K562 treated with DMSO at 1 percent for 48 hours (cell line): ENCODE results near the gene RTL1. TPM values are rescaled to one million over a fixed set of nuclear protein-coding genes. Genes with fewer than 3 reads are reported as not detected.

Source experiments
- total RNA-seq: library from RNA; unstranded; fragments of 300-600 nt; gene quantifications from 2 replicates; pipeline ENCODE4 v1.2.3, GENCODE V29; 2022; ENCODE audit warnings: low replicate concordance; ENCODE audit errors: extremely low read depth

The RTL1 gene
- not detected in 2 replicates for total RNA-seq

GRCh38 chr14:100903672-100904185, at the start of gene RTL1:
Gene RTL1, minus strand, starts transcription at chr14:100903722. Its CDS starts 18,934 bp downstream, at chr14:100884788.

Other genes starting within 250 kb of the RTL1 start
- not detected in 2 replicates for gene DLK1, start 176.8 kb downstream of the RTL1 start, total RNA-seq
- not detected in 2 replicates for gene MEG3, start 77.6 kb downstream of the RTL1 start, total RNA-seq